H7 (cell line): Measurements from ENCODE around the gene IPO5. TPM values are rescaled to one million over a fixed set of nuclear protein-coding genes. Genes with fewer than 3 reads are reported as not detected.
A peak's percentile ranks its signal among the peaks of the same experiment; 100 is the strongest.

Experiments
- DNase-seq: peaks from one replicate; pipeline ENCODE4 v3.0.0; 2012
- H3K27me3 ChIP-seq: 2 replicates; pipeline ENCODE4 v1.6.0; 2011; ENCODE audit warnings: mild to moderate bottlenecking, low read length; ENCODE audit not compliant: control insufficient read depth, insufficient read depth
- H3K36me3 ChIP-seq: replicated peaks from 2 replicates; pipeline ENCODE4 v1.5.1; 2011; ENCODE audit warnings: low read length; ENCODE audit not compliant: control insufficient read depth, insufficient read depth
- H3K4me3 ChIP-seq: 2 replicates; pipeline ENCODE4 v1.5.1; 2011; ENCODE audit warnings: low read depth, mild to moderate bottlenecking, control low read depth, low read length, moderate library complexity; ENCODE audit not compliant: insufficient read depth
- total RNA-seq: library from RNA; depleted of rRNA; stranded (reverse); fragments of >200 nt; shearing (Covaris generic); gene quantifications from 2 replicates; pipeline ENCODE4 v1.2.3, GENCODE V29; 2014; rRNA removed

The IPO5 gene
- 394 and 404 TPM in 2 replicates for total RNA-seq

DNA sequence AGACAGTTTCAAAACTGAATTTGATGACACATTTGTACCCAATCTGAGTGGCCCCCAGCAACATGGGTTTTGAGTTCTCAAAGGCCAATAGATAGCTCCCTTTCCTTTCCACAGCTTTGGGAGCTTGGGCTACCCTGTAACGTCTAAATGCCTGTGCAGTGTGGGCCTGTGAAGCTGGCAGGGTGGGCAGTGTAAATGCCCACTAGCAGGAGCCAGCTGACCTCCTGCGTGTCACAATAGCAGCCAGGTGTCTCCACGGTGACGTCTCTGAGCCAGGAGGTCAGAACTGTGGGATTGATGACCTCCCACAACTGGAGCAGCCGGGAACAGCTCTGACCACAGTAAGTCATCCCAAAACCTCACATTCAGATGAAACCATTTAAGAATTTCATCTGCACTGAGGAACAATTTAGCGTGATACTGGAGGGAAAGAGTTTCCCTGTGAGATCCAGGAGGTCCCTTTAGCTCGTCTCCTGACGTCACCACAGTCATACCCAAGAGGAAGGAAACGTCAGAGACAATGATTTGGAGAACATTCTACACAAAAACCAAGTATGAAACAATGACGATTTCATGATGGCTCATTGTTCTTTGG, at the start of gene IPO5:
Gene IPO5 (plus strand): TSS at position 300 of the 595 bp plus-strand sequence. CDS start 23,022 bp downstream, outside the sequence.
- no peak for DNase-seq

DNA sequence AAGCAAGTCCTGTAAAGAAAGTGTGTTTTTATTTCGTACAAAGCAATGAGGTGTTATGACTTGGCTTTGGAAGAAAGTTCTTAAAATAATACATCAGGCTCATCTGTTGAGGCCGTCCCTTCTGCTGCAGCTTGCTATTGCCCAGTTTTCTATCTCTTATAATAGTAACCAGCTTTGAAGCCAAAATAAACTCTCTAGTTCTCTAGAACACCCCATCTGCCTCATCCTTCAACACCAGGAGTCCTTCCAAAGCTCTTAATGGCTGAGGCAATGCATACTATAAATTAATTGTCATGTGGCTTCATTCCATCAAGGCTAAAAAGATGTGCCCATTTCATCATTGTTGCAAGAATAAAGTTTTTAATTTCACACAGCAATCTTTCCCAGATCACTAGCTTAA, 49.4 kb upstream of the IPO5 start:
- DNase-seq = no peak
- Histone ChIP-seq H3K27me3 (no peaks in the 10 kb centered on the region), H3K36me3 (no peaks in the 10 kb centered on the region), H3K4me3 (no peak overlapping the region)

More for the DNA sequence above, at the start of gene IPO5:
- no peaks in the 10 kb centered on the region for H3K27me3 ChIP-seq
- H3K36me3 ChIP-seq = no peaks in the 10 kb centered on the region
- no peak within 1 kb of the TSS for H3K4me3 ChIP-seq

DNA sequence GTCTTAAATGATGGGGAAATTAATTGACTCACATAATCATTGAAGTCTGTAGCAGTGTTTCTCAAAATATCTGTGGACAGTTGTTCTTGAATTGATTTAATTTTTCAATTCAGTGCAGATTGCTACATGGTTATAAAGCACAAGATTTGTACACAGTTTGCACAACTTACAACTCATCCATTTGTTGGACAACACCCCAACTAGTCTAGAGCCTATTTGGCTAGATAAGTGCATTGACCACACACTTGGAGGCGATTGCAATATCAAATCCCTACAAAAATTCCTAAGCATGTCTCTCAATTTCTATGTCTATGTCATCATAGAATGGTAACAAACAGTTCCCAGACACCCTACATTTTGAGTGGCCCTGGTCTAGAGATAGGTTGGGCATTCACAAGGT, 48.0 kb upstream of the IPO5 start:
- Histone ChIP-seq H3K27me3 (no peaks in the 10 kb centered on the region), H3K36me3 (no peaks in the 10 kb centered on the region), H3K4me3 (no peak overlapping the region)
- no peak for DNase-seq

DNA sequence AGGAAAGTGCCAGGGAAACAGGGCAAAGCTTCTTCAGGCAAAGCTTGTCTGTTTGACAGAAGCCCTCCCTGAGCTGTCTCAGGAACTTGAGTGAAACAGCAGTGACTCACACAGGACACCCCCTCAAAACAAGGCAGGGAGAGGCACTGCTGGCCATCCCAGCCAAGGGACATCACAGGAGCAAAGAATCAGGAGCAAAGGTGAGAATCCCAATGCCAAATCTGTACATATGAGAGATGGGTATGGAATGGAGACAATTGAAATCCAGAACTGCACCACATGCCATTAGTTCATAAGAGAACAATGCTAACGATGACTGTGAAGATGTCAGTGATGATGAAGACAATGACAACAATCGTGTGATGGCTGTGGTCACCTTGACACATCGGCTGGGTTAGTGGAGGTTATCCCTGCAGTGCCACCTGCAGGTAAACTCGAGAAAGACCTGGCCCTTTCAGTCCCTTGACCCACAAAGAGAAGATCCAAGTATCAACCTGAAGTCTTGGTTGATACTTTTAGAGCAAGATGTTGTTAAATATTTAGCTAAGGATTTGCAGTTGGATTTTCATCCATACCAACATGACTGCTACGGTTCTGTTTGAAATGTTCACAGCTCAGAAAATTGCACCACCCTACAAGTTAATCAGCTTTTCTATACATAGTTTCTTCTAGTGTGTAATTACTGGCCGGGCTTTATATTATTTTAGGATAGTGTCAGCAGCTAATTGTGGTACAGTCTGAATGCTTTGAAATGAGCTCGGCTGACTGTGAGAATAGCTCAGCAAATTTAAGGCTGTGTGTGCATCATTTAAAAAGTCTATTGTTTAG, 42.0 kb upstream of the IPO5 start:
- no peaks in the 10 kb centered on the region for H3K27me3 ChIP-seq
- no peaks in the 10 kb centered on the region for H3K36me3 ChIP-seq
- peak; percentile 51 for DNase-seq
- no peak overlapping the region for H3K4me3 ChIP-seq

DNA sequence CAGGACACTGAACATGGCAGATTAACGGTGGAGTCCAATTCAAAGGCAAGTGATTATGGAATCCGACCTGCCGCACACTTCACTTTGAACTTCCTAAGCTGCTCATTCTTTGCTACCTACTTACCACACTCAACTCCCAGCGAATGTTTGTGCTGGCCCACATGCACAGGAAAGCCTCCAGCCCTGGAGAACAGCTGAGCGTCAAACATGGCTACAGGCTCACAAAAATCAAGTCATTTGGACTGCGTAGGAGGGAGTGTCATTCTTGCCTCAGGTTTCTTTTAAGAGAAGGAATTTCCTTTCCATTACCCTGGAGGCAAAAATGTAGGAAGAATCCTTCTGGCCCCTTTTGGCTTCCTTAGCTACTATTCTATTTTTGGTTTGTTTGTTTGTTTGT, 41.3 kb upstream of the IPO5 start:
- no peaks in the 10 kb centered on the region for H3K27me3 ChIP-seq

DNA sequence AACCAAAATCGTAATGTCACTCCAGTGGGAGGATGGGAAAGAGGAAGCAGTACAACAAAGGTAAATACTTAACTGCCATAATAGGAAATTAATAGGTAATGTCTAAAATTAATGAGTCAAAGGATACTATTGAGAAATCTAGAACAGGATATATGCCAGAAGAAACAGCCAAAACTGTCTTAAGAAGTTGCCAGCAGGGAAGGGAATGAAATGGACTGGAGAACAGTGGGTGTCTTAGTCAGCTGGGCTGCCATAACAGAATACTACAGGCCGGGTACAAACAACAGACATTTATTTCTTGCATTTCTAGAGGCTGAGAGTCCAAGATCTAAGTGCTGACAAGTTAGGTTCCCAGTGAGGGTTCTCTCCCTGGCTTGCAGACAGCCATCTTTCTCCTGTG, 40.3 kb upstream of the IPO5 start:
- no peak for DNase-seq
- H3K4me3 ChIP-seq = no peak overlapping the region
- no peaks in the 10 kb centered on the region for H3K27me3 ChIP-seq
- no peaks in the 10 kb centered on the region for H3K36me3 ChIP-seq

More for the DNA sequence above, 41.3 kb upstream of the IPO5 start:
- H3K4me3 ChIP-seq = no peak overlapping the region
- DNase-seq = no peak
- H3K36me3 ChIP-seq = no peaks in the 10 kb centered on the region

DNA sequence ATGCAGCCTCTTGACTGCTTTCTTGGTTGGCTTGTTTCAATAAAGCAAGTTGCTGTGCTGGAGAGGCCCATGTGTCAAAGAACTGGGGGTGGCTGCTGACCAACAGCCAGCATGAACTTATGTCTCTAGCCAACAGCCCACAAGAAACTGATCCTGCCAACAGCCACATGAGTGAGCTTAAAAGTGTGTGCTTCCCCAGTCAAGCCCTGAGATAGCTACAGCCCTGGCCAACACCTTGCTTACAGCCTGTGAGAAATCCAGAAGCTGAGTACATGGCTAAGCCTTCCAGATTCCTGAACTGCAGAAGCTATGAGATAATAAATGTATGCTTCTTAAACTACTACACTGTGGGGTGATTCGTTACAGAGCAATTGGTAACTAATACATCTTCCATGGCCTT, 38.9 kb upstream of the IPO5 start:
- no peak for DNase-seq

DNA sequence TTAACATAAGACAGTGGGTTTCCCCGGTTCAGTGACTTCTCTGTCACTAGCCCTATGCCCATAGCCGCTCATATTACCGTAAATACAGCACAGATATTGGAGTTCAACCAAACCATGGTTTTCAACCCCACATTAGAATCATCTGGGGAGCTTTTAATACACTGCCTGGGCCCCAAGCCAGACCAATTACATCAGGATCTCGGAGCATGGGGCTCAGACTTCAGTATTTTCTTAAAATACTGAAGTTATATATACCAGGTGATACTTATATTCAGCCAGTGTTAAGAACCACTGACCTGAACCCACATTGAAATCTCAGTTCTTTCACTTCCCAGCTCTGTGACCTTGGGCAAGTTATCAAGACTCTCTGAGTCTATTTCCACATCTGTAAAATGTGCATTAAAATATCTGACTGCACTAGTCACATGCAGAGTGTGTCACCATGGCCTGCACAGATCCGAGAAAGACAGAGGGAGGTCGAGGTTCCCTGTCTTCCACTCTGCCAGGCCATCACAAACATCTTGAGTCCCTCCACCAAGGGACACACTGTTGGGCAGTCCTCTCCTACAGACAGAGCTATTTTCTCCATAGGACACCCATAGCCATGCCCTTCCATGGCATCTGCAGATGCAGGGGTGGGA, 32.2 kb upstream of the IPO5 start:
- Histone ChIP-seq H3K36me3 (no peaks in the 10 kb centered on the region), H3K4me3 (no peak overlapping the region), H3K27me3 (no peaks in the 10 kb centered on the region)
- no peak for DNase-seq

More for the DNA sequence above, 38.9 kb upstream of the IPO5 start:
- no peaks in the 10 kb centered on the region for H3K27me3 ChIP-seq
- H3K4me3 ChIP-seq = no peak overlapping the region
- H3K36me3 ChIP-seq = no peaks in the 10 kb centered on the region

DNA sequence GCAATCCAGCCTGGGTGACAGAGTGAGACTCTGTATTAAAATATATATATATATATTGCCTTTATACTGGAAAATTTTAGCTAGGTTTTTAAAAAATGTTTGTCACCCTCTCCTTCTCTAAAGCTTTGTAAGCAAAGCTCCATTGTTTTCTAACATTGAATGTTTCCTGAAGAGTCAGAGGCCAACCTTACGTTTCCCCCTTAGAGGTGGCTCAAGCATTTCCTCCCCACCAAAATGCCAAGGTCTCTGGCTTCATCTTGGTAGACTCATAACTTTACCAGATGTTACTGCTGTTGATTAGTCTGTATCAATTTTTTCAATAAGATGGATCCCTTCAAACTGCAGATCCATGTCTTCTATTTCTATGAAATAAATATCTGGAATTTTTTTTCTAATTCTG, 25.2 kb upstream of the IPO5 start:
- no peaks in the 10 kb centered on the region for H3K36me3 ChIP-seq
- H3K4me3 ChIP-seq = no peak overlapping the region
- DNase-seq = no peak
- H3K27me3 ChIP-seq = no peaks in the 10 kb centered on the region

DNA sequence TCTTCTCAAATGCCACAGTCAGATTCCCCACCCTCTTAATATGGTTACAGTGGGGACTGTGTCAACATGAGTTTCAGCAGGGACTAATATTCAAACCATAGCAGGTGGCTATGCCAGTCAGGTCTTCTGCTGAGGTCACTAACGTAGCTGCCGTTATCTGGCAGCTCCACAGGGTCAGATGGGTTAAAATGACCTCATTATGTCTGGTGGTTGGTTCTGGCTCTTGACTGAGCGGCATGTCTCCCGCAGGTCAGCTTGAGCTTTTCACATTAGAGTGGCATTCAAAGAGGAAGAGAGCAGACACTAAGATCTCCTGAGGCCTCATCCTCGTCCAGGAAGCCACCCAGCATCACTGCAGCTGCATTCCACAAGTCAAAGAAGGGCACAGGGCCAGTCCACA, 21.4 kb upstream of the IPO5 start:
- Histone ChIP-seq H3K4me3 (no peak overlapping the region), H3K36me3 (no peaks in the 10 kb centered on the region), H3K27me3 (no peaks in the 10 kb centered on the region)
- DNase-seq = no peak

DNA sequence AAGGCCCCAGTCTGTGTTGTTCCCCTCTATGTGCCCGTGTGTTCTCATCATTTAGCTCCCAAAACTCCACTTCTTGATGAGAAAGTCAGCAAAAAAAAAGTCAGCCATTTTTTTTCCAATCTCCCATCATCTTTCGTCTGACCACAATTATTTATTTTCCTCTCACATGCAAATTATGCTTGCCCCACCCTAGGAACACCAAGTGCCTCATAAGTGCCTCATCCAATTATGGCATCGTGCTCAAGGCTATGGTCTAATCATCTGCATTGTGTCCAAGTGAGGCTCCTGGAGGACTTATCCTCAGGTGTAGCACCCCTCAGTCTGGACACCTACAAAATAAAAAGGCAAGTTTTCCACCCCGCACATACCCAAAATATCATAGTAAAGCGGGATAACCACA, 20.8 kb upstream of the IPO5 start:
- no peak overlapping the region for H3K4me3 ChIP-seq
- no peaks in the 10 kb centered on the region for H3K27me3 ChIP-seq
- H3K36me3 ChIP-seq = no peaks in the 10 kb centered on the region
- DNase-seq = no peak

DNA sequence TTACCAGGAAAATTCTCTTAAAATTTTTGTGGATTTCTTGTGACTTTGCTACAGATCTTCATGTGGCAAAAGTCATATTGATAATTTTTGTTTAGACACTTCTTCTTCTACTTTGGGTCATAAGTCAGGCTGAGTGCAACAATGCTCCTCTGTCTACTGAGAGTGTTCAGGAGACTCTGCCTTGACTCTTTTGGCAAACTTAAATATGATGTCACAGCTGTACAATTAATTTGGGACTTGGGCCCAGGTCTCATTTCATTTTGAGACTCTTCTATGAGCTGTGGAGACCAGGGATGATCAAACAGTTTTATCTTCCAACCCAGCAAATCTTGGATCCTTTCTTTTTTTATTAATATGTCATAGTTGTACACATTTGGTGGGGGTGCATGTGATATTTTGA, 19.7 kb upstream of the IPO5 start:
- DNase-seq = no peak

DNA sequence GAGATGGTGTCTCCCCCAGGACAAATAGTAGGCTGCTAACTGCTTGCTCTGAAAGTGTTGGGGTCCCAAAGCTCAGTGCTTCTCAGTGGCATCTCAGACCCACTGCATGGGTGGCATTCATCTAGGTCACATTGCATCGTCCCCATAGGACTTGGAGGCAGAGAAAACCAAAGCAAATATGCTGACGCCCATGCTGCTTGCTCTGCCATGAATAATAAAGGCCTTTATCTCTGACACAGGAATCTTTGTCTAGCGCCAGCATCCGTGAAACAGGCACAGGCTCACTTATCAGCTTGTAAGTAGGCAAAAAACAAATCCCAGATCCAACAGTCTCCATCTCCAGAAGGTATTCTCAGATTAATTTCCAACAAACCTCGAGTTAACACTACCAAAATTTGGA, 18.9 kb upstream of the IPO5 start:
- H3K27me3 ChIP-seq = no peaks in the 10 kb centered on the region
- DNase-seq = no peak
- H3K4me3 ChIP-seq = no peak overlapping the region
- no peaks in the 10 kb centered on the region for H3K36me3 ChIP-seq

More for the DNA sequence above, 19.7 kb upstream of the IPO5 start:
- Histone ChIP-seq H3K36me3 (no peaks in the 10 kb centered on the region), H3K27me3 (no peaks in the 10 kb centered on the region), H3K4me3 (no peak overlapping the region)

DNA sequence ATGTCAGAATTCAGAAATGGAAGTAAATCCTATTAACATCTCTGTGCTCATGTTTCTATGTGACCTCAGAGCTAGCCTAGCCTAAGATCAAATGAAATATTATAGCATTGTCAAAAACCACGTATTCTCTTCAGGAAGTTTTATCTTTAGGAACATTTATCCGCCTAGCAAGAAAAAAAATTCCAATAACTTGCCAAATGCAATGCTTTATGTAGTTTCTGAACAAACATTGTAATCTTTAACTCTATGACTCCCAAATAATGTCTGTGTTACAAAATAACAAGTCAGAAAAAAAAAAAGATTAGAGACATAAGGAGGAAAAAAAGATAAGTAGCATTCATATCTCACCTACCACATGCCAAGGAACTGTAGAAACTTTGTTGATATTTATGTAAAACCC, 18.4 kb upstream of the IPO5 start:
- DNase-seq = no peak

DNA sequence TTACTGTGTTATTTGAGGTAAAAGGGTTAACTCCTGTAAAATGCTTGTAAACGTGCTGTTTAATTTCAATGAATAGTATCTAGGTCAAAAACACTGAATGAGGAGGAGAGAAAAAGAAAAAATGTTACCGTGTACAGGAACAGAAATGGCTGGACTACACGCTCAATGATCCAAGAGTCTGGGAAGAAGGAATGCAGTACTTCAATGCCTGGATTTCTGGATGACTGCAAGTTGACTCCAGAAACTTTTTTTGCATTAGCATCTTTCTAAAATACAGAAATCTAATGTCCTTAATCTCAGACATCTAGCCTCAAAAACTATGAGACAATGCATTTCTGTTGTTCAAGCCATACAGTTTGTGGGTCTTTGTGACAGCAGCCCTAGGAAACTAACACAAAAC, 17.4 kb upstream of the IPO5 start:
- Histone ChIP-seq H3K27me3 (no peaks in the 10 kb centered on the region), H3K4me3 (no peak overlapping the region), H3K36me3 (no peaks in the 10 kb centered on the region)
- DNase-seq = no peak

More for the DNA sequence above, 18.4 kb upstream of the IPO5 start:
- Histone ChIP-seq H3K27me3 (no peaks in the 10 kb centered on the region), H3K36me3 (no peaks in the 10 kb centered on the region), H3K4me3 (no peak overlapping the region)
